ENCODE measurements around the gene WRAP53. TPM values are rescaled to one million over a fixed set of nuclear protein-coding genes. Genes with fewer than 3 reads are reported as not detected.
A peak's percentile ranks its signal among the peaks of the same experiment; 100 is the strongest.

The WRAP53 gene
- total and polyA plus RNA-seq, 12 donors: 3.8 to 12.1 (median 4.9) TPM

DNA sequence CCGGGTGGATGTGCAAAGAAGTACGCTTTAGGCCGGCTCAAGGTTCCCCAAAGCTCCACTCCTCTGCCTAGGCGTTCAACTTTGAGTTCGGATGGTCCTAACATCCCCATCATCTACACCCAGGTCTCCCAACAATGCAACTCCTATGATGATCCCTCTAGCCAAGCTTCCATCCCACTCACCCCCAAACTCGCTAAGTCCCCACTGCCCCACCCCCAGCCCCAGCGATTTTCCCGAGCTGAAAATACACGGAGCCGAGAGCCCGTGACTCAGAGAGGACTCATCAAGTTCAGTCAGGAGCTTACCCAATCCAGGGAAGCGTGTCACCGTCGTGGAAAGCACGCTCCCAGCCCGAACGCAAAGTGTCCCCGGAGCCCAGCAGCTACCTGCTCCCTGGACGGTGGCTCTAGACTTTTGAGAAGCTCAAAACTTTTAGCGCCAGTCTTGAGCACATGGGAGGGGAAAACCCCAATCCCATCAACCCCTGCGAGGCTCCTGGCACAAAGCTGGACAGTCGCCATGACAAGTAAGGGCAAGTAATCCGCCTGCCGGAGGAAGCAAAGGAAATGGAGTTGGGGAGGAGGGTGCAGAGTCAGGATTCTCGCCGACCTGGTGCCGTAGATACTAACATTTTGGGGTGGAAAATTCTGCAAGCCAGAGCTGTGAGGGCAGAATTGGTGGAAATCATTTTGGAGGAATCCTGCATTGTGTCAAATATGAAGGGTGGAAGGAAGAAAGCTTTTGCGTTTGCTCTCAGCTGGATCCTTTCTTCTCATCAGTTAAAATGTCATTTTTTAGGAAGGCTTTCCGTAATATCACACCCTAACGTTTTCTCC is 987 bp upstream of the WRAP53 start, which contains the start of gene TP53:
TP53 (minus strand) TSS at position 419 of the 836 bp plus-strand sequence. CDS start 10,896 bp downstream, outside the sequence.
- TF ChIP-seq, protein P1, sequence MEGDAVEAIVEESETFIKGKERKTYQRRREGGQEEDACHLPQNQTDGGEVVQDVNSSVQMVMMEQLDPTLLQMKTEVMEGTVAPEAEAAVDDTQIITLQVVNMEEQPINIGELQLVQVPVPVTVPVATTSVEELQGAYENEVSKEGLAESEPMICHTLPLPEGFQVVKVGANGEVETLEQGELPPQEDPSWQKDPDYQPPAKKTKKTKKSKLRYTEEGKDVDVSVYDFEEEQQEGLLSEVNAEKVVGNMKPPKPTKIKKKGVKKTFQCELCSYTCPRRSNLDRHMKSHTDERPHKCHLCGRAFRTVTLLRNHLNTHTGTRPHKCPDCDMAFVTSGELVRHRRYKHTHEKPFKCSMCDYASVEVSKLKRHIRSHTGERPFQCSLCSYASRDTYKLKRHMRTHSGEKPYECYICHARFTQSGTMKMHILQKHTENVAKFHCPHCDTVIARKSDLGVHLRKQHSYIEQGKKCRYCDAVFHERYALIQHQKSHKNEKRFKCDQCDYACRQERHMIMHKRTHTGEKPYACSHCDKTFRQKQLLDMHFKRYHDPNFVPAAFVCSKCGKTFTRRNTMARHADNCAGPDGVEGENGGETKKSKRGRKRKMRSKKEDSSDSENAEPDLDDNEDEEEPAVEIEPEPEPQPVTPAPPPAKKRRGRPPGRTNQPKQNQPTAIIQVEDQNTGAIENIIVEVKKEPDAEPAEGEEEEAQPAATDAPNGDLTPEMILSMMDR (IDR thresholded peaks at IDR 0.05): no peak
- no peaks in the 10 kb centered on the region for H3K27me3 ChIP-seq
- intact Hi-C loops (cut with DNase I): loop anchor here in 8 of 10 donors (2.0 to 10.0 kb wide), 9 partner anchors 35 to 332 kb away; partner anchors contain the start of genes SHBG (in 5 of the 8), FXR2 (in 2 of the 8), MPDU1 (in 2 of the 8) and SAT2 (in 2 of the 8)
- H3K4me1 ChIP-seq: peaks cover 6 to 36% (median 25%) of the 10 kb centered on the region in 9 donors
- no peaks in the 10 kb centered on the region for H3K9me3 ChIP-seq
- peak within 1 kb of the TSS; percentile 68 to 97 (median 80) for H3K4me3 ChIP-seq
- peaks cover 0 to 34% (median 0%) of the 10 kb centered on the region in 9 donors for H3K36me3 ChIP-seq
- WGBS, 2 donors: 0 to 1% methylated on average over 30 of the region's 30 CpGs
- ATAC-seq (peak; percentile 43 to 89 (median 82)), DNase-seq (peak; percentile 77 to 94)
- H3K27ac ChIP-seq: peak within 1 kb of the TSS; percentile 84 to 97 (median 94)

DNA sequence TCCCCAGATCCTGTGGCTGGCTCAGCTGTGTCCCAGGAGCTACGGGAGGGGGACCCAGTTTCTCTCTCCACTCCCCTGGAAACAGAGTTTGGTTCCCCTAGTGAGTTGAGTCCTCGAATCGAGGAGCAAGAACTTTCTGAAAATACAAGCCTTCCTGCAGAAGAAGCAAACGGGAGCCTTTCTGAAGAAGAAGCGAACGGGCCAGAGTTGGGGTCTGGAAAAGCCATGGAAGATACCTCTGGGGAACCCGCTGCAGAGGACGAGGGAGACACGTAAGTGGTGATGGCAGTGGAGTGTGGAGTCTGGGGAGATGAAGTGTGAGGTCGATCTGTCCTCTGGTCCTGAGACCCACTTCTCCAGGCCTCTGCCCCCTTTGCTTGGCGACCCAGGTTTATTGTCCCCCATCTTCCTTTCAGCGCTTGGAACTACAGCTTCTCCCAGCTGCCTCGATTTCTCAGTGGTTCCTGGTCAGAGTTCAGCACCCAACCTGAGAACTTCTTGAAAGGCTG is 585 bp downstream of the WRAP53 start:
- H3K4me1 ChIP-seq: peaks cover 6 to 36% (median 25%) of the 10 kb centered on the region in 9 donors
- H3K27me3 ChIP-seq: no peaks in the 10 kb centered on the region
- H3K4me3 ChIP-seq: peak overlapping the region; percentile 45 to 95 (median 78)
- intact Hi-C loops (cut with DNase I): loop anchor here in 7 of 10 donors (1.0 to 10.0 kb wide), 8 partner anchors 37 to 334 kb away; partner anchors contain the start of genes SHBG (in 5 of the 7), MPDU1 (in 2 of the 7), ATP1B2 (in 1 of the 7) and FXR2 (in 1 of the 7)
- TF ChIP-seq, protein P1 (IDR thresholded peaks at IDR 0.05): no peak
- 12 to 15% methylated on average over 13 of the region's 13 CpGs for WGBS, 2 donors
- DNase-seq (no peak), ATAC-seq (no peak)
- no peaks in the 10 kb centered on the region for H3K9me3 ChIP-seq
- H3K36me3 ChIP-seq: peaks cover 0 to 31% (median 0%) of the 10 kb centered on the region in 9 donors
- peak overlapping the region in 9 of 10 donors; percentile 35 to 97 (median 77) for H3K27ac ChIP-seq

DNA sequence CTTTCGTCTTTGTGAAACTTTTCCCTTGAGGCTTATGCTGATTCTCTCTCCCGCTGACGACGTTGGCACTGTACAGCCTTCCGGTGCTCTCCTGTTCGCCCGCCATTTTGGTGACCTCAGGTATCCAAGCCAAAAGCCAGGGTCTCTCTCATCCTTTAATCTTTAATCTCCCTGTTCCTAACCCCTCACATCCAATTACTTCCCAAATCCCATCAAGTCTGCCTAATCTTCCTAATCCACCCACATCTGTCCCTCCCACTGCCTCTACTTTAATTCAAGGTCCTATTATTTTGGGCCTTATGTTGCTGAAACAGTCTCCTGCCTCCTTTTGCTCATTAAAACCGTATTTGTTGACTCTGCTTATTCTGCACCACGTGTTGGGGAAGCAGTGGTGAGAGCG is 7.3 kb downstream of the WRAP53 start:
- Histone ChIP-seq H3K4me1 (no peaks in the 10 kb centered on the region), H3K36me3 (peaks cover 0 to 50% (median 0%) of the 10 kb centered on the region in 9 donors), H3K27me3 (no peaks in the 10 kb centered on the region), H3K27ac (no peak overlapping the region), H3K4me3 (no peak overlapping the region), H3K9me3 (no peaks in the 10 kb centered on the region)
- DNase-seq (no peak), ATAC-seq (no peak)
- 95 to 96% methylated on average over 10 of the region's 10 CpGs for WGBS, 2 donors
- intact Hi-C loops (cut with DNase I): loop anchor here in 1 of 10 donors (10.0 kb wide), 1 partner anchor 61 kb away; the partner anchor contains the start of gene SHBG
- TF ChIP-seq, protein P1 (IDR thresholded peaks at IDR 0.05): no peak
